LoVo (cell line): ENCODE results near the gene CSRNP3.

Experiments
- DNase-seq: peaks from one replicate; pipeline ENCODE4 v3.0.0-alpha.2; 2016; ENCODE audit warnings: low spot score

The CSRNP3 gene

DNA sequence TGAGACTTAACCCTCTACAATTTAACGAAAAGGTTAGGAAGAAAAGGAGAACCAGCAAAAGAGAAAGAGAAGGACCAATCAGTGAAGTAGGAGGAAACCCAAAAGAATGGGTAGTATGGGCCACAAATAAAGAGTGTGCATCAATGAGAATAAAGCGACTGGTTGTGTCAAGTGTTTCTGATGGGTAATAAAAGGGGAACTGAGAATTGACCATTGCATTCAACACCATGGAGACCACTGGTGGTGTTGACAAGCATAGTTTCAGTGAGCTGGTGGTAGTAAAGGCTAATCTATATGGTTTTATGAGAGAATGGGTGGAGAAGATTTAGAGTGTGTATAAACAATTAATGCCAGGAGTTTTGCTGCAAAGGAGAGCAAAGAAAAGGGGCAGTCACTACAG, 75.4 kb downstream of the CSRNP3 start:
- DNase-seq: no peak

DNA sequence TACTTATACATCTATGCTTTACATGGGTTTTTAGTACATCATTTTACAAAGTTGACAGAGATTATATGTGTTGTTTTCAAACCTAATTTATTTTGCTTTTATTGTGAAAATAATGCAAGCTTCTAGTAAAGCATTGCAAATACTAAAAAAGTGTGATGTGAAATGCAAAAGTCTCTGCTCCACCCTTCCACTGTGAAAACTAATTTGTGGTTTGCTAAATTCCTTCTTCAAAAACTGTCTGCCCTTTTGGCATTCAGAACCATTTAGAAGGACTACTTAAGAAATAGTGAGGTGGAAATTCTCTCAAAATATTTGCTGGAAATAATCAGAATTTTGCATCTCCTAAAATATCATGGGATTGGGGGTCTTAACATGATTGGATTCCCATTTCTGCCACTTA, 78.4 kb downstream of the CSRNP3 start:
- no peak for DNase-seq

GRCh38 chr2:165549619-165550018, 80.1 kb downstream of the CSRNP3 start:
- no peak for DNase-seq

GRCh38 chr2:165558832-165559231, 89.3 kb downstream of the CSRNP3 start:
- no peak for DNase-seq

- no peak for DNase-seq
Observed at GRCh38 chr2:165560377-165560988, 91.0 kb downstream of the CSRNP3 start.

- no peak for DNase-seq
Observed at GRCh38 chr2:165561516-165561915, 92.0 kb downstream of the CSRNP3 start.

DNA sequence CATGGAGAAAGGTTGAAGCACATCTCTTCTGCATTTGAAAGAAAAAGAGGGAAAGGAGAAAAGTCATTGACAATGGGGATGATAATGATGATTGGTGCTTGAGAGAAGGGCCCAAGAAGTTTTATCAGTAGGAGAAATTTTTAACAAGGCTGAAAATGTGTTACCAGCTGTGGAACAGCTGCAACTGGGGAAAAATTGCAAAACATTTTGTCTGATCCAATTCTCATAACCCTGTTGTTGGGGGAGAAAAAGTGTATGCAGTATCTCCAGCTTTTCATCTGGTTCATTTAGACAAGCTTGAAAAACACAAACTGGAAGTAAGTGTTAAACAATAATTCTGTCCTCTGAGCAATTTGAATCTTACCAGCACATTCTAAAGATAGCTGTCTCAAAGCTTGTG, 92.7 kb downstream of the CSRNP3 start:
- no peak for DNase-seq

- DNase-seq: no peak
Observed at GRCh38 chr2:165563468-165564225, 94.1 kb downstream of the CSRNP3 start.

- no peak for DNase-seq
Observed at GRCh38 chr2:165566008-165566407, 96.5 kb downstream of the CSRNP3 start.

DNA sequence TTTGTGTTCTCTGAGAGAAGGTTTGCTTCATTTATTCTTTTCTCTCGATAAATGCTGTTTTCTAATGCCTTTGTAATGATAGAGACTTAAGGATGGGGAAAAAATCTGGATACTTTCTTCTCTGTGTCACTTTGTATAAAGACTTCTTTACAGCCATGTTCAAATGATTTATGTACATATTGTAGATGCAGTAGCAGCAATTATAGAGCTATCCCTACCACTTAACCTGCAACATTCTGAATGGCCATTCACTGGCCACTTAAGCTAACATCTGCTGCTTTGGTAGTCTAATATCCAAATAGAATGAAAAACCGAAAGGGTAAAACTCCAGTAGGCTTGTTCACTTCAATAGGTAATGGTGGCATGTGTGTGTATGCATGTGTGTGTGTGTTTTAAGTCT, 97.8 kb downstream of the CSRNP3 start:
- no peak for DNase-seq

DNA sequence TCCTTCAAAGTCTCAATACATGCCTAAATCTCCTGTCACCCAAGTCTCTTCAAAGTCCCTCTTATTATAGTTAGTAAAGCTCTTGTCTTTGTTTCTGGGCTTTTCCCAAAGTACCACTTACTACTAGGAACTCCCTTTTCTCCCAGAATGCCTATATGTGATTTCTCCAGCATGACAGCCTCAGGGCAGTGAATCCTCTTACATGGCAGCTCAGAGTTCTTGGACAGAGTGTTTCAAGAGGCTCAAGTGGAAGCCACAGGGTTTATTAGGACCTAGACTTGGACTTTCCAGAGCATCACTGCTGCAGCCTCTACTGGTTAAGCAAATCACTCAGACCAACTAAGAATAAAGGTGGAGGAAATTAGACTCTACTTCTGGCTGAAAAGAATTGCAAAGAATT, 98.9 kb downstream of the CSRNP3 start:
- DNase-seq: no peak

- DNase-seq: no peak
Observed at GRCh38 chr2:165571477-165571876, 102.0 kb downstream of the CSRNP3 start.

DNA sequence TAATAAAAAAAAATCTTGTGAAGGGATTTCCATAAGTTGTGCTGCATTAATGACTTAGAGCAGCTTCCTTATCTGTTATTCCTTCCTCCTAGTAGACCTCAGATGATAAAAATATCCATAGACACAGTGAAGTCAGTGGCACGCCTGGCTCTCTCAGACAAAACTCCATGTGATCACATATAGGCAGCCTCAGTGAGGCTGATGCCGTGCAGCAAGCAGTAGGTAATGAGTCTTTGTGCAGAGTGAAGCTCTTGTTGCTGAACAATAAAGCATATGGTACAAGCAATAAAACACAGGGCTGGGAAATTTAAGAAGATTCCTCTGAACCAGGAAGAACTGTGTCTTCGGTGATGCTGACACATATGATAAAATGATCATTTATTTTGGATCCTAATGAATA, 102.7 kb downstream of the CSRNP3 start:
- DNase-seq: no peak

DNA sequence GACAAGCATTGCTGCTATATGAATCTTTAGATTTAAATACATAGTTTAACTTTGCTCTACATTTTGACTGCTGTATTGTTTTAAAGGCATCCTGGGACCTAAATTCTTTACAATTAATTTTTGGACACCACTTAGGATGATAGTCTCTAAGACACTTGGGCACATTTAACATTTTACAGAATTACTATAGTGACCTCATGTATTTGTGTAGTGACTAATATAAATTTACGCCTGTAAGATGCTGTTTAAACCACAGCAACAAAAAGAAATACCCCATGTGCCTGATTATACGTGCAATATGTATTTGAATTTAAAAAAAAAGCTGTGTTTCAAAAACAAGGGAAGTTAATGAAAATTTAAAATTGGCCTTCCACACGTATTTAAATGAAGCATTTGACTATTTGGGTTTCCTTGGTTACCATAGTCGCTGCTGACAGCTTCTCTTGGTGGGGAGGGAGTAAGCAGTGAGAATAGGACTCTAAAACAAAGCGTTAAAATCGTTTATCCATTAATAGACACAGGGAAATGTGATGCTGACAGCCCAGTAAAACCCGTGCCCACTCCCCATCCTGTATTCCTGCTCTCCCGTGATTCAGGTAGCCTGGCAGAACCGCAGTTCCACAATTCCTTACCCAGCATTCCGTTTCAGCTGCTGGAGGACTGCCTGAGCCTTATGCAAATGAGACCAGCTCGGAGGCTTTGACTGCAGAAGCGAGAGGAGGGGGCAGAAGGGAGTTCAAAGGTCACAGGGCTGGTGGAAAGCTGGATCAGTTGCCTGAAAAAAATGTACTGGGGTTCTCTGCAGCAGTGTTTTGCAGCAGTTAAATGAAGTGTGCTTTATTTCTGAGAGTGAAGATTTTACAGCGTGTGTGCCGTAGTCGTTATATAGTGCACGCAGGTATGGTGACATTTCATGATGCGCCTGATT, 104.3 kb downstream of the CSRNP3 start:
- DNase-seq: peak; percentile 7

DNA sequence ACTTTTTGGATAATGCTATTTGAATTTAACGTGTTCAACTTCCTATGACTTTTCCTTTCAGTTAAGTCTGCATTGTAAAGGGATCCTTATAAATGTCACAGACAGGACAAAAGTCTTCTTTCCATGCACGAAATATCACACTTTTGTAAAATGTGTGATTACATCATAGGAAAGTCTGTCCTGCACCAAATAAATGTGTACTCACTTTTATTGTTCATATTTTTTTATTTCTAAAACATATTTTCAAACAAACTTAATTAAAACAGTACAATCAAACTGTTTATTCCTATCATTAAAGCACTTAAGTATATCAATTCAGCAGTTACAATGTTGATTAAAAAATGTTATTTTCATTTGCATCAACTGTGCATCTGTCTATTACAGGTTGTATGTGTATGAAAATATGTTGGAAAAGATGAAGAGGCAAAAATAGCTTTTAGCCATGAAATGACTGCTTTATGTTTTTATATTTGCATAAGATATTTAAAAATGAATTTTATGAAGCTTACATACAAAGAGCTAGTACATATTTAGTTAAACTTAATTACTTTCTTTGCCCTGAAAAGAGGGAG, 105.6 kb downstream of the CSRNP3 start:
- no peak for DNase-seq

DNA sequence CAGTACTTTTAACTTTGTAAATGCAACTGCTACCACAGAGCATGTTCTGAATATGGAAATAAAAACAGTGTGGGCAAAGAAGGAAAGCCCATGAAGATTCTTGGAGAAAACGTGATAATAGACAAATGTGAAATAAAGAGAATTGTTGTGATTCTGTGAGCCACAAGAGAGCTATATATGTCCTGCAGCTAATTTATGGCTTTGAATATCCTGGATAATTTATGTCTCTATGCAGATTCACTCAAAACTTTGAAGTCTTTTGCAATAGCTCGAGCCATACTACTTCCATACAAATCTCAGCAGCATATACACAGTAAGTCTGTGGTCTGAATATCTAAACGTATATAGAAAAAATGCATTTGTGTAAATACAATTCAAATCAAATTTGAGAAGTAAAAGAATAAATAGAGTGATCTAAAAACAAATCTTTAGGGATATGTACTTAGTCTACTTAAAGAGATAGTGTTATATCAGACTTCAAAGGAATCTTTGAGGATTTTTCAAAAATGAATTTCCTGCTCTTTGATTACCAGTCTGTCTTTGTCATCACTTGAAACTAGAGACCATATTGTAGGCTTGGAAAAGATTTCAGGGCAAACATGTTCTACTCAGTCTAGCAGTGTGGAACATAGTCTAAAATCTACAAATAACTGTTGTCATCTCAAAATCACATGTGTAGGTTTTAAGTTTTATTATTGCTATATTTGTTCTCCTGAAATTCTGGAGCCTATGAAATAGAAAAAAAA, 107.1 kb downstream of the CSRNP3 start:
- DNase-seq: no peak

DNA sequence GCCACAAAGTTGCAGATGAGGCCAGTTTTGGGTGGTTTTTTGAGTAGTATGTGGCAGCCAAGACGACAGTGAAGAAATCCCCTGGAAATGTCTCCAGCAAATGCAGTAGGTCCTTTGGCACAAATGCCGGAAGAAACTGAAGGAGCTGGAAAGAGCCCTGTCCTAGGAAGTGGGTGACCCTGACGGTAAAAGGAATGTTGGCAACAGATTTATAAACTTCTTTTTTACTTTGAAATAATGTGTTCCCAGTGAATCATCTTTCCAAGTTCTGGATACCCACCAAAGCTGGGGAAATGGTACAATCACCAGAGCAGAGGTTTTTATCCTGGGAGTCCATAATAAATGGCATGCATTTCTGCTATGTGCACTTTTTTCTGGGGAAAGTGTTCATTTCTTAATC, 112.9 kb downstream of the CSRNP3 start:
- no peak for DNase-seq

GRCh38 chr2:165582863-165583506, 113.5 kb downstream of the CSRNP3 start:
- no peak for DNase-seq

DNA sequence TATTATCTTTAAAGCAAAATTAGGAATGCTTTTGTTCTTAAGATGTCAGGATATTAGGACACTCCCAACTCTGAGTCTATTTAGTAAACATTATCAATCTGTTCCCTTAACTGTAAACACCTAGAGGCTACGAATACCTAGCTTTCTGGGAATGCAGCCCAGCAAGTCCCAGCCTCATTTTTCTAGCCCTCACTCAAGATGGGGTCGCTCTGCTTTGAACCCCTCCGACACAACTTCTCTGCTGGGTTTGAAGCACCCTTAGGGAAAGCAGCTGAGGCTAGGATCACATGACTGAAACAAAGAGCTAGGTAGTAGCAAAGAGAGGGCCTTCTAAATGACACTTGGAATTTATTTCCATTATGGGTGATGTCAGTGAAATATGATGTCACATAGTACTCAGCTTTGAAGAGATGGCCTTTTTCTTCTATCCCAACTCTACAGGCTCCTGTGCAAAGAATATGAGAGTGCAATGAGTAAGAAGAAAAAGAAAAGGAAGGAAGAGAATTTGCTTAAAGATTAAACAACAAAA, 114.7 kb downstream of the CSRNP3 start:
- no peak for DNase-seq

- no peak for DNase-seq
Observed at GRCh38 chr2:165586019-165586418, 116.5 kb downstream of the CSRNP3 start.

DNA sequence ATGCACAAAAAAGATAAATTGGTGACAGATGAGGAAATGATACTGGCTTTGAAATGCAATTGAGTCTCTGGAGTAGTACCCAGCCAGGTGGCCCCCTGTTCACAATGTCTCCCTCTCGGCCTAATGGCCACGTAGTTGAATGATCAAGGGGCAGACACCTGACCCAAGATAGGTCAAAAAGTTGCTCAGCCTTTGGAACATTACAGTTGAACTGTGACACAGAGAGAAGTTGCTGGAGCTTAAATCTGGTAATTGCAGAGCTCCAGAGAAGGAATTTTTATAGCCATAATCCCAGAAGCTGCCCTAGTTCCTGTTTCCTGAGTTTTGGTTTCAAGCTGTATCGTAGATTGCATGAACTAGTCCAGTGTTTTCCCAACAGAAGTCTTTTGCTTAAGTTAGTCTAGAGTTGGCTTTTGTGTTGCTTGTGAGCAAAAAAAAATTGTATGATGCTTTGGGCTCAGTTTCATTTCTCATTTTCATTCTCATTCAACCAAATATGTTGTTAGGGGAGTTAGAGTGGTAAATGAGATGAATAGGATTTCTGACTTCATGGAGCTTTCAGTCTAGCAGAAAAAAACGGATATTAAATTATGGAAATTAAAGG, 117.9 kb downstream of the CSRNP3 start:
- DNase-seq: no peak
